Dermis microvascular lymphatic vessel endothelial cell (primary cell): ENCODE measurements around the gene C4orf50. TPM values are rescaled to one million over a fixed set of nuclear protein-coding genes. Genes with fewer than 3 reads are reported as not detected.

Experiments
- DNase-seq, 2 donors: peaks; one replicate each; pipeline versions ENCODE4 v3.0.0 to v3.0.0-alpha.2; 2010; ENCODE audit warnings: low read depth in 2 of 2
- total RNA-seq: library from RNA; depleted of rRNA; stranded (reverse); fragments of >200 nt; gene quantifications from 2 replicates; pipeline ENCODE4 v1.2.1, GENCODE V29; 2014

Gene C4orf50
- total RNA-seq, 1 donor from 2014 or later, result under 0.01 TPM

DNA sequence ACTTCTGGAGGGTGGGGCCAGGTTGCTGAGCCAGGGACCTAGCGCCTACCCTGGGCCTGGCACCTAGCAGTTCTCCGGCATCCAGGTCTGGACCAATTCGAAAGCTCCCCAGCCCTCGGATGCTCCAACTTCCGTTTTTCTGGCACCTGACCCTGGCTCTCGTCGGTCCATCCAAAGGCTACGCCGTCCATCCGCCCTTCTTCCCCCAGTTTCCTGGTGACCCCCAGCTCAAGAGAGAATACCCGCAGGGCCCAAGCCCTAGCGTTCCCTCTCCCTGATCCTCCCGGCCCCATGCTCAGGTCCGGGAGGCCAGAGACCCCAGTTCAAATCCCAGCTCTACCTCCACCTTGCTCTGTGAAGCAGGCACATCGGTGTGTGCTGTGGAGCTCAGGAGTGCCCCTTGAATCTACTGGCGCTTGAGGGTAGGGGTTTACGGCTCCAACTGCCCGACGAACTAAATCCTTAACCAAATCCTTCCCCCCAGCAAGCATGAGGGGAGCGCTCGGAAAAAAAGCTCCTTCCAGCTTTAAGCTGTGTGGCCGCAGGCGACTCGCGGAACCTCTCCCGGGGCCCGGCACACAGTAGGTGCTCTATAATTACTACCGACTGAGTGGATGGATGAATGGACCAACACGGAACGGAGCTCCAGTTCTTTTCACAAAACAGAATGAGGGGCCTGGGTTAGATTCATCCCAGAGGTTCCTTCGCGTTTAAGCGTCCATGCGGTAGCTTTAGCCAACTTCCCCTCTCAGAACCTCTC is 126.5 kb downstream of the C4orf50 start:
- DNase-seq, result no peak

- DNase-seq, result no peak
These were observed 128.0 kb downstream of the C4orf50 start for GRCh38 chr4:5890063-5890727.

GRCh38 chr4:5889002-5889696 is 129.1 kb downstream of the C4orf50 start:
- DNase-seq, result no peak

GRCh38 chr4:5888222-5889001 is 129.8 kb downstream of the C4orf50 start:
- DNase-seq, result no peak

- DNase-seq, result no peak
These were observed 130.6 kb downstream of the C4orf50 start for GRCh38 chr4:5887361-5888221.

- DNase-seq, result no peak
These were observed 131.2 kb downstream of the C4orf50 start for GRCh38 chr4:5887011-5887360.

DNA sequence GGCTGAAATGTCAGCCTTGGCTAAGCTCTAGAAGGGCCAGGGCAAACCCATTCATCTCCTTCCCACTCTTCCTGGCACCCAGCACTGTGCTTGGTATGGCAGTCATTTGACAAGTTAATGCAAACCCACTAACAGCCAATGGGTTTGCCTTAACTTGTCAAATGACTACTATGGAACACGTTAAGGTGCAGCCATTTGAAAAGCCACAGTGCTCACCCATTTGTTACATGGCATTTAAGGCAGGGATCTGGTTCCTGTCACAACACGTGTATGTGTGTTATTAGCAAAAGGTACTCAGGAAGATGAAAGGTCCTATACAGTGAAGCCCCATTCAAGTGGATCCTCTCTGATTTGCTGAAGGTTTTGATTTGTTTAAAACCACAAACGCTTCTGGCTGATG is 132.5 kb downstream of the C4orf50 start:
- no peak for DNase-seq

DNA sequence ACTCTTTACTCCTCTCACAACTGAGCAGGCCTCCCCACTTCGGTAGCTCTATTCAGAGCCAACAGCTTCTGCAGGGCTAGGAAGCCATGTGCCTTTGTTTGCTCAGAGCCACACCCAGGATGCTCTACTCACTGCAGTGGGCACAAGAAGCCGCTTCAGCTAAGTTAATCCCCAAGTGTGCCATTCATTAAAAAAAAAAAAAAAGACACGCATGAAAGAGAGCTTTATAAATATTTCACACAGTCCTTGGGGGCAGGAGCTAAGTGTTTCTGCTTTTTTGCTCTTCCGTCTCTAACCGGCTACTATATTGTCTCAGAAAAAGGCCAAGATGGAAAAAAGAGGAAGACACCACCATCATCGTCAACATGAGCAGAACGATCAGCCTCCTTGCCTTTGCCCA is 133.4 kb downstream of the C4orf50 start:
- no peak for DNase-seq

- no peak for DNase-seq
These were observed 134.3 kb downstream of the C4orf50 start for GRCh38 chr4:5883916-5884315.

DNA sequence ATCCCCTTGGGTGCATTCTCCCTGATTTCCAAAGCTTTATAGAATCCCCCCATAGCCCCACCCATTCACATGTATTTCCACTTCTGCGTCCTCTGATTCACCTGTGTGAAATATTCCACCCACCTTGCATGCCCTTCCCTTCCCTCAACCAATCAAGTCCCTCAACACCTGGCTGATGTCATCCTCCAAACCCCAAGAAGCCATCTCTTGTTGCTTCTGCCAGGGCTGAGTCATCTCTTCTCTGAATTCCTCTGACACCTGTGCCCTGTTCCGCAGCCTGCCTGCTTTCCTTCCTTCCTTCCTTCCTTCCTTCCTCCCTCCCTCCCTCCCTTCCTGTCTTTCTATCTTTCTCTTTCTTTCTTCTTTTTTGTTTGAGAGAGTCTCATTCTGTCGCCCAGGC is 135.3 kb downstream of the C4orf50 start:
- no peak for DNase-seq

DNA sequence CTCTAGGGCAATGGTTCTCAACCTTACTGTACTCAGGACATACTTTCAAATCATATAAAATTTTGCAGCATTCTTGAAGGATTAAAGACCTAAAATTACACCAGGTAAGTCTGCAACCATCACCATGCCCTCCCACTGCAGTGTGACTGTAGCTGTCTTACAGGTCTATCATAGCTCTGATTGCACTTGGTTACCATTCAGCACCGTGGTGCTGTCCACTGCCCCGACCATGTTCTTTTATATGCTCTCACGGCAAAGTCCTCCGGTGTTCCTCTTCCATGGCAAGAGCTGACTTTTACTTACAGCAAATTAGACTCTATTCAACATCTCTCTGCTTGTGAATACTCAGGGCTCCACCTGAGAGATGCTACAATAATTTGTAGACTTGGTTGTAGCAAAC is 136.9 kb downstream of the C4orf50 start:
- no peak for DNase-seq

DNA sequence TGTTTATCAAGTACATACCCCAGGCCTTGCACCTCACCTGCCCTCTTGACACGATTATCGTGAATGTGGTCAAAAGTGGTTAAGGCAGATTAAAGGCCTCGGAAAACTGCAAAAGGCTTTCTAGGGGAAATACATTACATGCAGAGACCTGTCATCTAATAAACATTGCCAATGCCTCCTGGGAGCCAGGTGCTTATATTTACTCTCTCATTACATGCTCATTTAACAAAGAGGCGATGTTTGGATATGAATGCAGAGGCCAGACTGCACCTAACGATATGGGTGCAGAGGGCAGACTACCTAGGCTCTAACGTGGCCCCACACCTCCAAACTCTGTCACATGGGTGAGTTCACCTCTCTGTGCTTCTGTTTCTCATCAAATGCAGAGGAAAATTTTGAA is 139.9 kb downstream of the C4orf50 start:
- no peak for DNase-seq

GRCh38 chr4:5877392-5877791 is 140.8 kb downstream of the C4orf50 start:
- DNase-seq, result no peak

DNA sequence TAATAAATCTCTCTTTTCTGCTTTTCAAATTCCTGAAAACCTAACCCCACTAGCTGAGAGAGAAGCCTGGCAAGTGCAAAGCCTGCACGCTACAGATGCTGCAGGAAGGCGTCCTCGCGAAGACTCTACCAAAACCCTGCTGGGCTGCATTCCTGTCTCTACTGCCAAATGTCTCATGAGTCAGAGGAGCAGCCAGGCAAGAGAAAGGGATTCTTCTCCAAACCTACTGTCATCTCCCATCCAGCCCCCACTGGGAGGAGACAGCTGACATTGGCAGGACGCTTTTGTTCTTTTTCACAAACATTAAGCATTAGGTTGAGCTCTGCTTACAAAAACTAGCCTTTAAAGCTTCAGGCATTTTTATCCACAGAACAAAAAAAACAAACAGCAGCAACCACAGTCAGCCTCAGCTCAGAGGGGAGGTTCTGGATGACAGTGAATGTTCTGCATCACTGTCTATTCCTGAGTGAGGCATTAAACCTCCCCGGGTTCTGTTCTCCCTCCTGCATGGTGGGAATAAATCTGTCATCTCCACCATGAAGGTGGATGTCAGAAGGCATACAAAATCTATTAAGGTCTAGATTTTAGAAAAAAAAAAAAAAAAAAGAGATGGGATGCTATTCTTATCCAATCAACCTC is 143.3 kb downstream of the C4orf50 start:
- DNase-seq, result no peak

- DNase-seq, result peak in 1 of 2 donors; percentile 47
These were observed 147.5 kb downstream of the C4orf50 start for GRCh38 chr4:5870701-5871100.

- no peak for DNase-seq
These were observed 148.1 kb downstream of the C4orf50 start for GRCh38 chr4:5869966-5870619.

DNA sequence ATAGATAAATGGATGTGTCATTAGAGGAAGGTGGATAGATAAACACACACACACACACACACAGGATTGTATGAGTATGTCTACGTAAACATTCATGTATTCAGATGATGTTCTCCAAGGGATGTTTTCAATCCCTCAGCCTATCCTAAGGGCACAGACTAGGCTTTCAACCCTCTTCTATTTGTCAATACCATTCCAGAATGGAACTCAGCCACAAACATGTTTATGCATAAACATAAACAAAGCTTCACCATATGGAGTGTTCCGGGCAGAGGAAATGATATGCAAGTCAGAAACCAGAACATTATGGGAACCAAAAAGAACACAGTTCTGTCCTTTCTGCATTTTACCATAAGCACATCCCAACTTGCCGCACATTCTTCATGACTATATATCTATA is 150.4 kb downstream of the C4orf50 start:
- DNase-seq, result no peak

DNA sequence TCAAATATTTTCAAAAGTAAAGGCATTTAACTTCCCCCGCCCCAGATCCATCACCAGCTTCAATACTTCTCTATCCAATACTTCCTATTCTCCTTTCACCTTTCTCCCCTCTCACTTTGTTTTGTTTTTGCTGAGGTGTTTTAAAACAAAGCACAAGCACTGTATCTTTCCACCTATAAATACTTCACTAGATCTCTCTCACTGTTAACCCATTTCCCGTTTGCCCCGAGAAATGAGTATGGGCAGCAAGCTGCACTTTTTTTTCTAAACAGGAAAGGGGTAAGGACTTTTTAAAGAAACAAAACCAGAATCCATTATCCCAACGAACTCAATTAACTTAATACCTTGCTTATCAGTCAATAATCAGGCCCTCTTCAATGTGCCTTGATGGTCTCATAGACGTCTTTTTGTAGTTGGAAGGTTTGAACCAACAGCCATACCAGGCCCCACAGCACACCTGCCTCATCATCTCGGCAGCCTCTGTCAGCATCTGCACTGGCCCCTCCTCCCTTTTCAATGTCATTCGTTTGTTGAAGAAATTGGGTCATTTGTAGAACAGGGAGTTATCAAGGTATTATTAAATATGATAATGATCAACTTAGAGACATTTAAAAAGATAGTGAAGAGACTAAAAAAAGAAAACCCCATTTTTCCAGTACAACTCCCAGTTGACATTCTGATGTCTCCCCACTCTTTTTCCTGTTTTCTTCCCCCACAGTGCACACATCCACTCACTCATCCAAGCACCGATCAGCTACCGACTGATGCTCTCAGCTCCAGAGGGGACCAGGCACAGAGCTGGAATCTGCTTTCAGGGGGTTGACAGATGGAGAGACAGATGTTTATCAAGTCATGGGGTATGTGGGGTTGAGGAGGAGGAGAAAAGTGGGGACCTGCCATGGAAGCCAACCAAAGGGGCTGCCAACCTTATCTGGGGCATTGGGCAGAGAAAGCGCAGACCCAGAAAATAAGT is 151.1 kb downstream of the C4orf50 start:
- no peak for DNase-seq
